ENCODE measurements around the gene DDX54. TPM values are rescaled to one million over a fixed set of nuclear protein-coding genes. Genes with fewer than 3 reads are reported as not detected.
"Not testable (repeated sequence)": the region's sequence is repeated elsewhere in the genome, so short reads cannot be mapped to it uniquely, and the experiment has no call there.

Gene DDX54
- total RNA-seq, 1 experiment from 2014 or later = 101 TPM

DNA sequence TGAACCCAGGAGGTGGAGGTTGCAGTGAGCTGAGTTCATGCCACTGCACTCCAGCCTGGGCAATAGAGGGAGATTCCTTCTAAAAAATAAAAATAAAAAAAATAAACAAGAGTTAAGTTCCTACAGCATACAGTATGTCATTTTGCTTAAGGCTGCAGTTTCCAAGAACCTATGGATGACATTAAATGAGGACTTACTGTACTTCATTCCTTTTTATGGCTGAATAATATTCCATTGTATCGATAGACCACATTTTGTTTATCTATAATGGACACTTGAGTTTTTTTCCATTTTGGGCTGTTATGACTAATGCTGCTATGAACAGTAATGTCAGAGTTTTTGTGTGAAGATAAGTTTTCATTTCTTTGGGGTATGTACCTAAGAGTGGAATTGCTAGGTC lies 67.1 kb downstream of the DDX54 start:
- no peak for TF ChIP-seq SIN3A (IDR thresholded peaks at IDR 0.05; ENCODE audit: borderline replicate concordance, insufficient read depth, low read depth, low read length)
- TF ChIP-seq POLR2AphosphoS5 (IDR thresholded peaks at IDR 0.05; ENCODE audit: low read depth, low read length) = no peak
- TF ChIP-seq REST (IDR thresholded peaks at IDR 0.05; ENCODE audit: insufficient read depth in 1 of 2, low read depth in 2 of 2, low read length in 1 of 2) = no peak
- TF ChIP-seq, protein P1, sequence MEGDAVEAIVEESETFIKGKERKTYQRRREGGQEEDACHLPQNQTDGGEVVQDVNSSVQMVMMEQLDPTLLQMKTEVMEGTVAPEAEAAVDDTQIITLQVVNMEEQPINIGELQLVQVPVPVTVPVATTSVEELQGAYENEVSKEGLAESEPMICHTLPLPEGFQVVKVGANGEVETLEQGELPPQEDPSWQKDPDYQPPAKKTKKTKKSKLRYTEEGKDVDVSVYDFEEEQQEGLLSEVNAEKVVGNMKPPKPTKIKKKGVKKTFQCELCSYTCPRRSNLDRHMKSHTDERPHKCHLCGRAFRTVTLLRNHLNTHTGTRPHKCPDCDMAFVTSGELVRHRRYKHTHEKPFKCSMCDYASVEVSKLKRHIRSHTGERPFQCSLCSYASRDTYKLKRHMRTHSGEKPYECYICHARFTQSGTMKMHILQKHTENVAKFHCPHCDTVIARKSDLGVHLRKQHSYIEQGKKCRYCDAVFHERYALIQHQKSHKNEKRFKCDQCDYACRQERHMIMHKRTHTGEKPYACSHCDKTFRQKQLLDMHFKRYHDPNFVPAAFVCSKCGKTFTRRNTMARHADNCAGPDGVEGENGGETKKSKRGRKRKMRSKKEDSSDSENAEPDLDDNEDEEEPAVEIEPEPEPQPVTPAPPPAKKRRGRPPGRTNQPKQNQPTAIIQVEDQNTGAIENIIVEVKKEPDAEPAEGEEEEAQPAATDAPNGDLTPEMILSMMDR (IDR thresholded peaks at IDR 0.05) = no peak
- TF ChIP-seq TCF7L2 (IDR thresholded peaks at IDR 0.05; ENCODE audit: low read depth, low read length) = no peak
- no TSS peak for BruUV-seq (replicated peaks)
- DNase-seq (ENCODE audit: low read depth, low spot score) (no peak), ATAC-seq (no peak)
- intact Hi-C loops (cut with micrococcal nuclease; ENCODE audit: unreplicated experiment) (no loop called here), in situ Hi-C loops (cut with HindIII; ENCODE audit: low pct_unique_long_range_greater_than_20kb, low sequenced_read_pairs) (no loop called here)
- Histone ChIP-seq H3K27ac (ENCODE audit: low read length) (no peak overlapping the region), H3K36me3 (ENCODE audit: control insufficient read depth, insufficient read depth, low read length) (no peaks in the 10 kb centered on the region), H3K4me1 (ENCODE audit: control insufficient read depth, insufficient read depth, low read length) (no peaks in the 10 kb centered on the region), H3K4me3 (ENCODE audit: low read depth in 2 of 2, low read length in 2 of 2) (no peak overlapping the region), H3K27me3 (ENCODE audit: control insufficient read depth, insufficient read depth, low read length) (no peaks in the 10 kb centered on the region), H3K9me3 (ENCODE audit: control insufficient read depth, insufficient read depth, low read depth, low read length) (no peaks in the 10 kb centered on the region)
- ChIA-PET POLR2A (no interaction called here), CTCF (no interaction called here)

- H3K27me3 ChIP-seq (ENCODE audit: control insufficient read depth, insufficient read depth, low read length); H3K4me1 ChIP-seq (ENCODE audit: control insufficient read depth, insufficient read depth, low read length); CTCF ChIA-PET; H3K36me3 ChIP-seq (ENCODE audit: control insufficient read depth, insufficient read depth, low read length); intact Hi-C loops (cut with micrococcal nuclease; ENCODE audit: unreplicated experiment); H3K4me3 ChIP-seq (ENCODE audit: low read depth in 2 of 2, low read length in 2 of 2); H3K27ac ChIP-seq (ENCODE audit: low read length); H3K9me3 ChIP-seq (ENCODE audit: control insufficient read depth, insufficient read depth, low read depth, low read length); in situ Hi-C loops (cut with HindIII; ENCODE audit: low pct_unique_long_range_greater_than_20kb, low sequenced_read_pairs); DNase-seq (ENCODE audit: low read depth, low spot score); ATAC-seq; POLR2A ChIA-PET; BruUV-seq (replicated peaks): not testable (repeated sequence)
These were observed 67.6 kb downstream of the DDX54 start for GRCh38 chr12:113117684-113118083.

DNA sequence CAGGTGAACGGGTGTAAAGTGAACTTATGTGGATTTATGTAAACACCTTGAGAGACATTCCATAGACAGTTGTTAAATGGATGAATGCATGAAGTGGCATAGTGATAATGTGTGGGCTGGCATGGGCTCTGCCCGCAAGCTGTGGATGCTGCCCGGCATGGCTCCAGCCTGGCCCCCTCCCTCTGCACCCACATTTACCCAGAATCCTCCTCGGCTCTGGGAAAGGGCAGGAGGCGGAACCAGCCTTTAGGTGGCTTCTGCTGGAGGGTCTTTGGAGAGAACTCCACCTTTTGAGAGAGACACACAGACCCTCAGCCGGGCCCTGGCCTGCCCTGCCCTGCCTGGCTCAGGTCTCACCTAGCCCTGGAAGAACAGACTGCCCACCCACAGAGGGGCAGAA lies 68.4 kb downstream of the DDX54 start:
- Histone ChIP-seq H3K4me3 (ENCODE audit: low read depth in 2 of 2, low read length in 2 of 2) (no peak overlapping the region), H3K36me3 (ENCODE audit: control insufficient read depth, insufficient read depth, low read length) (no peaks in the 10 kb centered on the region), H3K4me1 (ENCODE audit: control insufficient read depth, insufficient read depth, low read length) (no peaks in the 10 kb centered on the region), H3K9me3 (ENCODE audit: control insufficient read depth, insufficient read depth, low read depth, low read length) (no peaks in the 10 kb centered on the region), H3K27ac (ENCODE audit: low read length) (no peak overlapping the region), H3K27me3 (ENCODE audit: control insufficient read depth, insufficient read depth, low read length) (no peaks in the 10 kb centered on the region)
- ChIA-PET POLR2A (no interaction called here), CTCF (no interaction called here)
- TF ChIP-seq POLR2AphosphoS5 (IDR thresholded peaks at IDR 0.05; ENCODE audit: low read depth, low read length) (no peak), REST (IDR thresholded peaks at IDR 0.05; ENCODE audit: insufficient read depth in 1 of 2, low read depth in 2 of 2, low read length in 1 of 2) (no peak)
- in situ Hi-C loops (cut with HindIII; ENCODE audit: low pct_unique_long_range_greater_than_20kb, low sequenced_read_pairs) (no loop called here), intact Hi-C loops (cut with micrococcal nuclease; ENCODE audit: unreplicated experiment) (no loop called here)
- BruUV-seq (replicated peaks) = no TSS peak
- 0 out of 2 replicates have a peak, but pooled peaks have one; percentile 24 for ATAC-seq
- DNase-seq (ENCODE audit: low read depth, low spot score) = no peak
